Activated CD4-positive, CD25-positive, alpha-beta regulatory T cell treated with anti-CD3 and anti-CD28 coated beads, Interleukin-2, amount 50 U/mL, for 72 hours (primary cell): ENCODE data around the gene CLEC2L.
A peak's percentile ranks its signal among the peaks of the same experiment; 100 is the strongest.

Experiments used
- DNase-seq: peaks from one replicate; pipeline ENCODE4 v3.0.0; 2021

Gene CLEC2L

GRCh38 chr7:139523199-139523941 is at the start of gene CLEC2L:
Gene CLEC2L, plus strand, starts transcription at chr7:139523685. Its CDS starts 243 bp downstream, at chr7:139523928.
- DNase-seq, result no peak

DNA sequence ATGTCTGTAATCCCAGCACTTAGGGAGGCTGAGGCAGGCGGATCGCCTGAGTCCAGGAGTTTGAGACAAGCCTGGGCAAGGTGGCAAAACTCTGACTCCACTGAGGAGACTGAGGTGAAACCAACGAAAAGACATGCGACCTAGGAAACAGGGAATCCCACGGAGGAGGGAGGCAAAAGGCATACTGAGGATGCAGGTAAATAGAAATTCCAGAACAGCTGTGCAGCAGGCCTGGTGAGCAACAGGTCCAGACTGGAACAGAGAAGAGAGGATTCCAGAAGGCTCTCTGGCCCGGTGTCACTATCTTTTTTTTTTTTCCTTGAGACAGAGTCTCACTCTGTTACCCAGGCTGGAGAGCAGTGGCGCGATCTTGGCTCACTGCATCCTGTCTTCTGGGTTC is 47.3 kb upstream of the CLEC2L start:
- DNase-seq, result no peak

DNA sequence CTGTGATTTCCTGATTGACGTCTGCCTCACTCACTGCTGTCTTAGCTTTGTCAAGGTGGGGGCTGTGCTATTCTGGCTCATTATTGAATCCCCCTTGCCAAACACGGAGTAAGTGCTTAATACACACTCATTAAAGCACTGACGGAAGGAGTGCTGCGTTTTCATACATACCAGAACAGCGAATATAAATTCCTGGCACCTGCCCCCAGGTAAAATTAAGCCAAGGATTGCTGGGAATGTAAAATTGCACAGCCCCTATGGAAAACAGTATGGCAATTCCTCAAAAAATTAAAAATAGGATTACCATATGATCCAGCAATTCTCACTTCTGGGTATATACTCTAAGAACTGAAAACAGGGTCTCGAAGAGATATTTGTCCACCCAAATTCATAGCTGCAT is 46.6 kb upstream of the CLEC2L start:
- no peak for DNase-seq

GRCh38 chr7:139479620-139480019 is 43.9 kb upstream of the CLEC2L start:
- no peak for DNase-seq

DNA sequence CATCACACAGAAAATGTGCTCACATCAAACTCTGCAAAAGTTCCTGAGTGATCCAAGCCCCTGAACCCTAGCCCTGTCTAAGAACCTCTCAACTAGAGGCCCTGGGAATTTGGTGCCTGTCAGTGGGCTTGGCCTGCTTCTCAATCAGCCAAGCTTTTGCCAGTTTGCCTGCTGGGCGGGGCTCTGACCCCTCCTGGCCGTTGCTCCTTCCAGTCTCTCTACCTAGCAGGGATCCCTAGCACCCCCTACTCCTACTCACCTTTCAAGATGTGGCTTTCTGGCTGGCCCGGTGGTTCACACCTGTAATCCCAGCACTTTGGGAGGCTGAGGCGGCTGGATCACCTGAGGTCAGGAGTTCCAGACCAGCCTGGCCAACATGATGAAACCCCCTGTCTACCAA is 42.1 kb upstream of the CLEC2L start:
- DNase-seq, result no peak

- DNase-seq, result no peak
These were observed 41.4 kb upstream of the CLEC2L start for GRCh38 chr7:139482122-139482521.

GRCh38 chr7:139482662-139483466 is 40.6 kb upstream of the CLEC2L start:
- peak; percentile 37 for DNase-seq

DNA sequence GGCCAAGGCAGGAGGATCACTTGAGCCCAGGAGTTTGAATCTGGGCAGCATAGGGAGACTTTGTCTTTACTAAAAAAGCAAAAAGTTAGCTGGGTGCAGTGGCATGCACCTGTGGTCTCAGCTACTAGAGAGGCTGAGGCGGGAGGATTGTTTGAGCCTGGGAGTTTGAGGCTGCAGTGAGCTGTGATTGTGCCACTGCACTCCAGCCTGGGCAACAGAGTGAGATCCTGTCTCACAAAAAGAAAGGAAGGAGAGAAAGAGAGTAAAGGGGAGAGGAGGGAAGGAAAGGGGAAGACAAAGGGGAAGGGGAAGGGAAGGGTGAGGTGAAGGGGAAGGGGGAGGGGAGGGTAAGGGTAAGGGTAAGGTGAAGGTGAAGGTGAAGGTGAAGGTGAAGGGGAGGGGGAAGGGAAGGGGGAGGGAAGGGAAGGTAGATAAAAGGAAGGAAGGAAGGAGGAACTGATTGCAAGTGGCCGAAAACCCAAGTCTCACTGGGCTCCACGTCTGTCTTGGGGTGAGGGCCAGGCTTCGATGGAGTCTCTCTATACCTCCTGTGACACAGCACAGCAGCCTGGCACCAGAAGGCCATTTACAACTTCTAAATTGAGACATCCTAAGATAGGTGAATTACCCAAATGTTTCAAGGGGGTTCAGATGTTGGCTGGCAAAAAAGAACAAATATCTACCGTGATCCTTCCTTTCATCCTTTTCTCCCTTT is 36.0 kb upstream of the CLEC2L start:
- DNase-seq, result no peak

DNA sequence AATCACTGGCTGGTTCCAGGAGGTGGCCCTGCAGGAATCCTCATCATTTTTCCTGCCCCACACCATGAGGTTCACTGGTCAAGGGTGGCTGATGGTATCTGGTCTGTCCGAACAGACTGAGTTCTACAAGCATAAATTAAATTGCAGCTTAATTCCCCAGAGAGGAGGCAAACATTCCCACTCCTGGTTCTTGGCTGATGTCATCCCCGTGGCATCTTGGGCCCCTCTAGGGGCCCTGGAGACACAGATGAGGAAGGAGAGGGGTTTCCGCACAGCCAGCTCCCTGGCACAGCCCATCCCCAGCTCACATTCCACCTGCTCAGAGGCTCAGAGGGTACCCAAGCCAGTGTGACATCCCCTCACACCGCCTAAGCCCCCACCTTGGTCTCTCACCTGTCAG is 34.7 kb upstream of the CLEC2L start:
- DNase-seq, result no peak

GRCh38 chr7:139490130-139490529 is 33.4 kb upstream of the CLEC2L start:
- no peak for DNase-seq

DNA sequence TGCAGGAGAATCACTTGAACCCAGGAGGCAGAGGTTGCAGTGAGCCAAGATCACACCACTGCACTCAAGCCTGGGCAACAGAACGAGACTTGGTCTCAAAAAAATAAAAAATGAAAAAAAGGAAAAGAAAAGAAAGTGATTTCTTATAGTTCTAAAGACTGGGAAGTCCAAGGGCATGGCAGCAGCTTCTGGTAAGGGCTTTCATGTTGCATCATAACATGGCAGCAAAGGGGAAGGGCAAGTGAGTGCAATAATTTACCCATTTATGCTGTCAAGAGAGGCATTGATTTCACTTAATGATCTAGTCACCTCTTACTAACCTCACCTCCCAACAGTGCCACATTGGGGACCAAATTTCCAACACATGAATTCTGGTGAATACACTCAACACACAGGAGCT is 31.2 kb upstream of the CLEC2L start:
- no peak for DNase-seq

DNA sequence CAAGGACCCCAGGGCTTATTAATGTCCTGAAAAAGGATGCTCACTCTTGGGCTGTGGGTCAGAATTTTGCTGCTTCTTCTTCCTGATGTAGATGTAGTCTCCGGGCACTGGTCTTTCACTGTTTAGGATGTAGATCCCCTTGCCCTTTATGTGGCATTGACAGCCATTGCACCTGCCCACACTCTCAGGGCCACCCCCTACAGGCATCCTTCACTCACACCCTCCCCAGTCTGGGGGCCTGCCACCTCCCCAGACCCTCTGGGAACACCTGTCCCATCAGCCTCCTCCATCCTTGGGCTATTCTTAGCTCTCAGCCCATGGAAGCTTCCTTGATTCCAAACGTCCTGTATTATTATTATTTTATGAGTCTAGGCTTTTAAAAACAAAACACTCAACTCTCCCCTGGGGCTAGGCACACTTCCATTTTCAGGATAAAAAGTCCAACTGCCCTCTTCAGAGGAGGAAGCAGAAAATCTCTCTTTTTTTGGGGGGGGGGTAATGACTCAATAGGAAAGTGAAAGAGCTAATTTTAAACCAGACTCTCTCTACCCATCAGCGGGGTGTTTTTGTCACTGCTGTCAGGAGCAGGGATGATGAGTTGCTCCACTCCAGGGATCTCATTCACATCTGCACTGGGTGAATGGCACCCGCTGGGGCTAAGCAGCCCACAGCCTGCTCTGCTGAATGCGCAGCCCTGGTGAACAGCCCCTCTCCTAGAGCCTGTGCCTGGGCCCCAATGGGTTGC is 28.5 kb upstream of the CLEC2L start:
- DNase-seq, result no peak

DNA sequence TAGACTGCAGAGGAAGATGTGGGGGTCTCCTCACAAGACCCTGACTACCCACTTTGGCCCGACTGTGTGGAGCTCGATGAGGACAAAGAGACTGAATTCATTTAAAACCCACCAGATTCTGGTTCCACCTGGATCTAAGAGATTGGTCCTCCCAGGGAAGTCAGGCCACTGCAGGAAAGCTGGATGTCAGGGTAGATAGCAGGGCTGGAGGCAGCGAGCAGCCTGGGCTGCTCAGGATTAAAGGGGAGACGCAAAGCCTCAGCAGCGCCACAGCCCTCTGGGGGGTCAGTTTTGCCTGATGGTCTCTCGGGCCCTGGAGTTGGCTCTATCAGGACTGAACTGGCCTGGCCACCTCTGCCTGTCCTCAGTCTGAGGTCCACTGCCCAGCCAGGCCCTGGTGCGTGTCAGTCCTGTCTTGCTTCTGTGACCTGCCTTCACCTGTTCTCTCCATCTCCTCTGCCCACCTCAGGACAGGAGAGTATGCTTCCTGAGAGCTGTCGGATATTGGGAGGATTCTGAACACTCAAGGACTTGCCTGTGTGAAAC is 27.8 kb upstream of the CLEC2L start:
- no peak for DNase-seq

- DNase-seq, result no peak
These were observed 27.0 kb upstream of the CLEC2L start for GRCh38 chr7:139496528-139496927.

DNA sequence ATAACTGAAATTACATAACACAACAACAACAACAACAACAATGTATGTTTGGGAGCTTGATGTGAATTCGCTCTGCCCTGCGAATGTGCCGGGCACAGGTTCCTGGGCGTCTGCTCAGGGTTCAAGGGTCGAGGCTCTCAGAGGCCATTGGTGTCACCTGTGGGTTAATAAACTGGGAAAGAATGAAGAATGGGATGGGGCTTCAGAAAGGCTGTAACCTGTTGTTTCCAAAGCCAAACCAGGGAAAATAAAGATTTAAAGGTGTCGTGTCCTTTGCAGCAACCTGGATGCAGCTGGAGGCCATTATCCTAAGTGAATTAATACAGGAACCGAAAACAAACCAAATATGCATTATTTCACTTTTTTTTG is 22.7 kb upstream of the CLEC2L start:
- DNase-seq, result no peak

- no peak for DNase-seq
These were observed 21.3 kb upstream of the CLEC2L start for GRCh38 chr7:139502226-139502625.

- DNase-seq, result no peak
These were observed 17.9 kb upstream of the CLEC2L start for GRCh38 chr7:139505563-139505962.

DNA sequence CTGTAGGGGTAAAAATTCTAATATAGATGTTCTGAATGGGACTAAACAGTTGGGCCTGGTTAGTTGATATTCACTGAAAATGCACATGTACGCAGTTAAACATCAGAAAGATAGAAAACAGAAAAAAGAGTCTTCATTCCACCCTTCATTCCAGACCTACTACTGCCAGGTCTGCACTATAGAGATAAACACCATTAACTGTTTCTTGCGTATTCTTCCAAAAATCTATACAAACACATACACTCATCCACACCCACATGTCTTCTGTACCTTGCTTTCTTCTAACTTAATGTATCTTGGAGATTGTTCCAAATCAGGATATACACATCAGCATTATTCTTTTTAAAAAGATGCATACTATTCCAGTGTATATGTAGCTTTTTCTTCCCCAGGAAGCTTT is 13.9 kb upstream of the CLEC2L start:
- DNase-seq, result no peak

DNA sequence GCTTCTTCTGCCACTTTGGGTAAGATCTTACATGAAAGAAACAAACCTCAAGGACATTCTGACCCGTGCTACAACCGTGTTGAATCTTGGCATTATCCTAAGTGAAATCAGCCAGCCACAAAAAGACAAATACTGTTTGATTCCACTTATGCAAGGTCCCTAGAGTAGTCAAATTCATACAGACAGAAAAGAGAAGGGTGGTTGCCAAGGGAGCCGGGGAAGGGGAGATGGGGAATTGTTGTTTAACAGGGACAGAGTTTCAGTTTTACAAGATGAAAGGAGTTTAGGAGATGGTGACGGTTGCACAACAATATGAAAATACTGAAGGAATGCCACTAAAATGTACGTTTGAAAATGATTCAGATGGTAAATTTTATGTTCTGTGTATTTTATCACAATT is 12.2 kb upstream of the CLEC2L start:
- DNase-seq, result no peak

- no peak for DNase-seq
These were observed 8.2 kb upstream of the CLEC2L start for GRCh38 chr7:139515266-139515665.

DNA sequence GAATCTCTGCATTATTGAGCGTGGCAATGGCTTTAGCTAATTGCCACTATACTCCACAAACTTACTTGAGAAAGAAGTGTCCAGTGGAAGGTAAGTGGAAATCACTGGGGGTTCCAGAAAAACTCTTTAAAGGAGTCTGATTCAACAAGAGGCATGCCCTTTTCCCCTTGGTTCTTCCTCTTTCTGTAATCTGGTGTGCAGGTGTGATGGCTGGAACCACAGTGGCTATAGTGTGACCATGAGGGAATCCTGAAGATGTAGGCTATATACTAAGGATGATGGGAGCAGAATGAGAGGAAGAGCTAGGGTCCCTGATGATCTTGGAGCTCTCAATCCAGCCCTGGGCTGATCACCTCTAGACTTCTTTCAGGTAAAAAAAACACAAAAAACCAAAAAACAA is 2.0 kb upstream of the CLEC2L start:
- no peak for DNase-seq

DNA sequence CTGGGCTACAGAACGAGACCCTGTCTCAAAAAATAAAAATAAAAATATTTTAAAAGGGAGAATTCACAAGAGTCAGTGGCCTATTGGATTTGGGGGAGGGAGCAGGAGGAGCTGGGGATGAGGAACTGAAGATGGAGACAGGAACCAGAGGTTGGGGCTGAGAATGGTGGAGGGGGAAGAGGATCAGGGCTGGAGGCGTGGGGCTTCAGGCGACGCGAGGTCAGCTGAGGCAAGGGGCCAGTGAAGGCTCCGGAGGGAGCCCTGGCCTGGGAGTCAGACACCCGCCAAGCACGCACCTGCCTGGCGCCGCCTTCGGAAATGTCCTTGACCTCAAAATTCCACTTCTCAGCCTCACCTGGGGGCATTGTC is 671 bp upstream of the CLEC2L start:
- no peak for DNase-seq
